IPS-NIHi7 (cell line): ENCODE results near the gene ASTE1.
"Not testable (repeated sequence)": the region's sequence is repeated elsewhere in the genome, so short reads cannot be mapped to it uniquely, and the experiment has no call there.

Source experiments
- DNase-seq: peaks from one replicate; pipeline ENCODE4 v3.0.0; 2012; ENCODE audit warnings: mixed read lengths; ENCODE audit errors: extremely low spot score

Gene ASTE1

DNA sequence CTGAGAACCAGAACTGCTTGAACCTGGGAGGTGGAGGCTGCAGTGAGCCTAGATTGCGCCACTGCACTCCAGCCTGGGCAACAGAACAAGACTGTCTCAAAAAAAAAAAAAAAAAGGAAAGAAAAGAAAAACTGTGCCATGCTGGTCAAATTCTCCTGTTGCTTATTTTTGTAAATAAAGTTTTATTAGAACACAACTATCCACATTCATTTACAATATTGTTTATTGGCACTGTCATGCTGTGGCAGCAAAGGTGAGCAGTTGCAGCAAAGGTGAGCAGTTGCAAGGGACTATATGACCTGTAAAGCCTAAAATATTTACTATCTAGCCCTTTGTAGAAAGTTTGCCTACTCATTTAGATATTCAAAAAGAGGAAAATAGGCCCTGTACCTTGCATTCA is 18.3 kb downstream of the ASTE1 start:
- no peak for DNase-seq

DNA sequence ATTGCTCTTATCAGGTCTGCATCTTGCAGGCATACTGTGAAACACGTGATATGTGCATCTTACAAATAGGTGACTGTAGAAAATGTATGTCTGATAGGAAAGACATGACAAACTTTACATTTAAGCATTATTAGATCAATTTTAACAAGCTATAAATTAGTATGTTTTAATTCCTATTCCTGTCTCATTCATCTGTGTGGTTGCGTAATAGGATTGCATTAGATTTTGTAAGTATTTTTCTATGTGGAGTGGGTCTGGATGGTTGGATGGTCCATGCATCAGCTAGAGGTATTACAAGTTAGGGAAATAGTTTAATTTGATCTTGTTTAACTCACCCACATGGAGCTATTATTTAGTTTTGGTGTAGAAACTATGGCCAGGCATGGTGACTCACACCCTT is 18.8 kb downstream of the ASTE1 start:
- DNase-seq: no peak

DNA sequence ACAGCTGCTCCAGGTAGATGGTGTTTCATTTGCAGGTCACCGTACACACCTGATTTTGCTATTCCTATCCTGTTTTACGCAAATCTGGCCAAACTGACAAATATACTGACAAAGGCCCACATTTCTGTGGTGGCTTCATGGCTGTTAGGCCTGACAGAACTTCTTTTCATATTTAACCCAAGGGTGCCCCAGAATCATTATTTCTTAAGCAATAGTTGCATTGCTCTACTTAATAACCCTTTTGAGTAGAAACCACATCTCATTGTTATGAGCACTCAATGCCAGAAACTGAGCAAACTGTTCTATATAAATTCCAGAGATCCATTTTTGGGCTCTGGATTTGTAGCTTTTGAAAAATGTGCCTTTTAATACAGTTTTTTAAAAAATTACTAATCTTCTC is 19.4 kb downstream of the ASTE1 start:
- no peak for DNase-seq

DNA sequence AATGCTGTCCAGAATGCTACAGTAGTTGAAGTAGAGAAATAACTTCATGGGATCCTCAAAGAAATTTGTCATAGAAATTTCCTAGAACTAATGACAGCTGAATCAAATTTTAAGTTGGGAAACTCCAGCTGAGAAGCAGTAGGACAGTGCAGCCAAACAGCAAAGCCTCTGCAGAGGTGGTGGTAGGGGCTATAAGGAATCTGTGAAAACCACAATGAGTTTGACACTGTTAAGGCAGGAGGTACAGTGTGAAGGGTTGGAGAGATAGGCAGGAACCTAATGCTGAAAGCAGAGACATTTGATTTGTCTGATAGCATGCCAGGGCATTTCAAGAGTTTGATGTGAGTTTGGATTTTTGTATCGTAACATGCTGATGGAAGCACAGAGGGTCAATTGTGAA is 22.0 kb downstream of the ASTE1 start:
- DNase-seq: no peak

DNA sequence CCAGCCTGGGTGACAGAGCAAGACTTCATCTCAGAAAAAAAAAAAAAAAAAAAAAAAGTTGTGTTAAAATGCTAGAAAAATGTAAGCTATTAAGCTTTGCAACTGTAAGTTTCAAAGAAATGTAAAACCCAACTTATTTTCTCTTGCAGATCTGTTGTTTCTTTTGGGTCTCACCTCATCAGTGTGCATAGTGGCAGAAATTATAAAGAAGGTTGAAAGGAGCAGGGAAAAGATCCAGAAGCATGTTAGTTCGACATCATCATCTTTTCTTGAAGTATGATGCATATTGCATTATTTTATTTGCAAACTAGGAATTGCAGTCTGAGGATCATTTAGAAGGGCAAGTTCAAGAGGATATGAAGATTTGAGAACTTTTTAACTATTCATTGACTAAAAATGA is 25.6 kb downstream of the ASTE1 start:
- DNase-seq: no peak

DNA sequence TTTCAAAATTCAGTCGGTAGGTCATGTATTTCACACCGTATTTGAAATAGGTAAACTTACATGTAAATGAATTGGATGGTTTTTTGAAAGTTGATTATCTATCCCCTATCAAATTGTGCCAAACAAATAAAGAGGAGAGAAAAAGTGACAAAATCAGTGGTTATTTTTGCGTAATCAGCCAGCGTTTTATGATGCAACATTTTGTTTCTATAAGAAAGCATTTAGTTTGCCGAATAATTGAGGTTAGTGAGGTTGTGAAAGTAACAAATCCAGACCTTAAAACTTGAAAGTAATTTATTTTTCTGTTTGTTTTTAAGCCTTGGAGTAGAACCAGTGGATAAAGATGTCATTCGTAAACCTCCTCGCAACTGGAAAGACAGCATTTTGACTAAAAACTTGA is 29.3 kb downstream of the ASTE1 start:
- DNase-seq: no peak

DNA sequence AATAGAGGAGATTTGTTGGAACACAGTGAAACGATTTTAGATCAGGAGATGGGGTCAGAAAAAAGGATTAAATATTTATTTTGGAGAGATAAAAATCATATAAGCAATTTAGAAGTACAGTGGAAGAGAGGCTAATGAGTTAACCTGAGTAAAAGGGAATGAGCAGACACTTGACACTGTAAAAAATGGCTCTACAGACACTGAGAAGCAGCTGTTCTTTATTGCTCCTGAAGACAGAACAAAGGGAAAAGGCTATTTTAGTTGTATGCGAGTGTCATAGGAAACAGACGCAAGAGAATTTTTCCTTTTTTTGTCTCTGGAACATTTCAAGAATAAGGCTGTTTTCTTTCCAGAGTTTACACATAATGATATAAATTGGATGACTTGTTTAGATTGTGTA is 34.3 kb downstream of the ASTE1 start:
- no peak for DNase-seq

DNA sequence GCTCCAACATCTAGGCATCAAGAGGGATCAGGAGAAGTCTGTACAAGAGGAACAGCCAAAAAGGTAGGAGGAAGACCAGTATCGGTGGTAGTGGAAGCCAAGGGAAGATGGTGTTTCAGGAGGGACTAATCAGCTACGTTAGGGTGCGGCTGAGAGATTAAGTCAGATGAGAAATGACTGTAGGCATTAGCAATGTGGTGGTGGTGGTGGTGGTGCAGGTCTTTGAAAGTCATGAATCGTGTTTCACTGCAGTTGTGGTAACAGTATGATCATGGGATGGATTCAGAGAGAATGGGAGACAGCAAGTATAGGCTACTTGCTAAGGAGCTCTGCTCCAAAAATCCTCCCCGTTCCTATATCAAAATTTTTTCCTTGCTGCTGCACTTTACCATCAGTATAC is 35.5 kb downstream of the ASTE1 start:
- DNase-seq: no peak

DNA sequence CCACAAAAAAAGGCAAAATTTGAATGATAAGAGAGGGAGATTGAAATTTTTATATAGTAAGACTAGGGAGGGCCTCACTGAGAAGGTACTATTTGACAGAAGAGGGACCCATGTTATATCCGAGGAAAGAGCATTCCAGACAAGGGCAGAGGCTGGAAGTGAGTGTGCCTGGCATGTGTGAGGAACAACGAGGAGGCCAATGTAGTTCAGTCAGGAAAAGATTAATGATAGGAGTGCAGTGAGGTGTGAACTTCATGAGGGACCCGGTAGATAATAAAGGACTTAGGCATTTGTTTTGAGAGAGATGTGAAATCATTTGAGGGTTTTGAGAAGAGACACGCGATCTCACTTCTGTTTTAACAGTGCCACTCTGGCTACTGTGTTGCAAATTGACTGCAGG is 36.3 kb downstream of the ASTE1 start:
- DNase-seq: no peak

DNA sequence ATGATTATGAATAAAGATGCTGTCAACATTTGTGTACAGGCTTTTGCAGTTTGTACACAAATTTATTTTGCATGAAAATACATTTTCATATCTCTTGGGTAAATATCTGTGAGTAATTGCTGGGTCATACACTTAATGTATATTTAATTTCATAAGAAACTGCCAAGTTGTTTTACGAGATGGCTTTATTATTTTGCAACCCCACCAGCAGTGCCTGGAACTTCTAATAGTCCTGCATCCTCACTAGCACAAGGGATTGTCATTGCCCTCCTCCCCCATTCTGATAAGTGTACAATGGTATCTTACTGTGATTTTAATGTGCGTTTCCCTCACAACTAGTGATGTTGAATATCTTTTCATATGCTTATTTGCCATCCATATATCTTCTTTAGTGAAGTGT is 45.2 kb downstream of the ASTE1 start:
- DNase-seq: no peak

DNA sequence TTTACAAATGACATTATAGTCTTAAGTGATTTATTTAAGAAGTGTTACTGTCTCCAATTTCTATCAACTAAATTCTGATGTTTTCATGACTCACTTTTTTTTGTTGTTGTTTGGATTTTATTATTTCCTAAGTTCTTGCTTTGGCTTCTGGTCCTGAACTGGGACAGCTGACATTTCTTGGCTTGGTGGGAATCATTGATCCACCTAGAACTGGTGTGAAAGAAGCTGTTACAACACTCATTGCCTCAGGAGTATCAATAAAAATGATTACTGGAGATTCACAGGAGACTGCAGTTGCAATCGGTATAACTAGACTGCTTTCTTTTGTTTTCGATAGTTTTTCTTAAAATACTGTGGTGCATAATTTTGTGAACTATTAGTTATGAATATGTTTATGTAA is 47.5 kb downstream of the ASTE1 start:
- DNase-seq: no peak

DNA sequence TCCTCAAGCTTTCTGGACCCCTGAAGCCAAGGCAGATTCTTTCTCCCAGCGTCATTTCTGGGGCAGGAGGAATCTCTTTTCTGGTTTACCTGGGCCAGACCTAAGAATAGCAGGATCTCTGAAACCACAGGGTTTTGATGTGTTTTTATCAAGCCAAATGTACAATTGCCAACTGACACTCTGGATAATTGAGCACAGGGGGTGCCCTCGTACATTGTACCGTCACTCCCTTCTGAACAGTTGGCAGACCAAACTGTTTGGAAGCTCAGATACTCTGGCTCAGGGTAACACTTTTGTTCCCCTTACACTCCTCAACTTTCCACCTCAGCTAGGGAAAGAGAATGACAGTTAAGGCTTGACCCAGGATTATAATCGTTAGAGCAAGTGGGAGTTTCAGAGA is 49.9 kb downstream of the ASTE1 start:
- no peak for DNase-seq

DNA sequence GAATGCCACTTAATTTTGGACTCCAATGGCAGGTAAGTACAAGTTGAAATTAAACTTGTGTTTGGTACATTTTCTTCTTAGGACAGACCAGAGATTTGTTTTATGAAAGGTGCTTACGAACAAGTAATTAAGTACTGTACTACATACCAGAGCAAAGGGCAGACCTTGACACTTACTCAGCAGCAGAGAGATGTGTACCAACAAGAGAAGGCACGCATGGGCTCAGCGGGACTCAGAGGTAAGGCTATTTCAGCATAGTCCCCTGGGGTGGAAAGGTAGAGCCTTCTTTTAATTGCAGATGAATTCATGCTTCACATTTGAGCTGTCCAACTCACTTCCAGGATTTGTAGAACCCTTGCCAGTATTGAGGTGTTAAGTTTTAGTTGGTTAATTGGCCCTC is 51.4 kb downstream of the ASTE1 start:
- DNase-seq: no peak

DNA sequence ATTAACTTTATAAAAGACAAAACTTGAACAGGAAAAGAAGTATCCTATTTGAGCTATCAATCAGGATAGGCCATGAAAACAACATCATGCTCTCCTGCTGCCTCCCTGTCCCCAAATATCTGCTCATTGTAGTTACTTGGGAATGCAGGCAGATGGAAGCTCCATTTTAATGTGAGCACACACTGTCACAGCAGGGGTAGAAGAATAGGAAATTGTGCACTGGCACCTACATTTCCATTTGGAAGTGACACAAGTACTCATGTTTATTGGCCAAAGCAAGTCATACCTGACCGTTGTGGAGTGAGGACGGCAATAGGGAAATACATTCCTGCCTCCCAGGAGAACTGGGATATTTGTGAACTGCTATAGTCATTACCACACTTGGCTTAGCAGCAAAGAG is 52.4 kb downstream of the ASTE1 start:
- DNase-seq: no peak

DNA sequence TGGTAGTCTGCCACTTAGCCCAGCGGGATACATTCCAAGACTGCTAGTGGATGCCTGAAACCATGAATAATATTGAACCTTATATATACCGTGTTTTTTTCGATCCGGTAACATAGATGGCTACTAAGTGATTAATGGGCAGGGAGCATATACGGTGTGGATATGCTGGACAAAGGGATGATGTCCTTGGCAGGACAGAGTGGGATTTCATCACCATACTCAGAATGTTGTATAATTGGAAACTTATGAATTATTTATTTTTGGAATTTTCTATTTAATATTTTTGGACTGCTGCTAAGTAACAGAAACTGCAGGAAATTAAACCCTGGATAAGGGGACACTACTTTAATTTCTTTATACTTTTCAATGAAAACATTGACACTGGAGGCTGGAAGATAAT is 53.2 kb downstream of the ASTE1 start:
- no peak for DNase-seq

DNA sequence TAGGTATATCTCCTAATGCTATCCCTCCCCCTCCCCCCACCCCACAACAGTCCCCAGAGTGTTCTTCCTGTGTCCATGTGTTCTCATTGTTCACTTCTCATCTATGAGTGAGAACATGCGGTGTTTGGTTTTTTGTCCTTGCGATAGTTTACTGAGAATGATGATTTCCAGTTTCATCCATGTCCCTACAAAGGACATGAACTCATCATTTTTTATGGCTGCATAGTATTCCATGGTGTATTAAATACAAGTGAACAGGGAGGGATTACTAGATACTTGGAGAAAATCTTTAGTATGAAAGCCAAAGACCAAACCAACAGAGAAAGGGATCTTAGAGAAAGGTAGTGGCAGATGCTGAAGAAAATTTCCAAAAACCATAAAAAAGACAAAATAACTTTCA is 54.0 kb downstream of the ASTE1 start:
- DNase-seq: not testable (repeated sequence)

DNA sequence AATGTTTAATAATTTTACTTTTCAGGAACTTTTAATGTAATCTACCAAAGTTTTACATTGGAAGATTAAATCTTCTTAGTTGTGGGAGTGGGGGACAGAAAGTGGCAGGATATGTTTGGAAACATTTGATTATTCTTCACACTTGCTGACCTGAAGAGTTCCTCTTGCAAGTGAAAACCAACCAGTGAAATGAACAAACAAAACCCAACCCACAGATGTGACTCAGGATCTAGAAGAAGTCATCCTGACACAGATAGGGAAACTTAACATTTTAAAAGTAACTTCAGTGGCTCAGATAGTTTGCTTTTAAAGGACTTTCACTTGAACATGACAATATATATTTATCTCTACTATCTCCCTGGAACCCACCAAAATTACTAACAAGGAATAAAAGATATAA is 55.4 kb downstream of the ASTE1 start:
- no peak for DNase-seq

DNA sequence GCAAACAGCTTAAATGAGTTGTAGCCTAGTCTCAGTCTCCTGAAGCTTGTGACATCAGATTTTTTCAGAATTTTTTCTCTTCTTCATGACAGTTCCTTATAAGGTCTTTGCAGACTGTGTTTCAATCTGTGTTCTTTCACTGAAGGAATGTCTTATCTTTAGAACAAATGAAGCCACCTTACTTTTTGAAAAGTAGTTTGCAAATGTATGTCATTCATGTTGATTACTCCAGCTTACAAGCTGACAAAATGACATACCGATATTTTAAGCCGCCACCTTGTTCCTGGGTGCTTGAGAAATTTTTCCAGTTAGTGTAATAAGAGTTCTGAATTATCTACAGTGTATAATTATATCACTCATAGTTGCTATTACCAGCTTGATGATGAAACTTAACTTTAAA is 57.0 kb downstream of the ASTE1 start:
- DNase-seq: no peak

DNA sequence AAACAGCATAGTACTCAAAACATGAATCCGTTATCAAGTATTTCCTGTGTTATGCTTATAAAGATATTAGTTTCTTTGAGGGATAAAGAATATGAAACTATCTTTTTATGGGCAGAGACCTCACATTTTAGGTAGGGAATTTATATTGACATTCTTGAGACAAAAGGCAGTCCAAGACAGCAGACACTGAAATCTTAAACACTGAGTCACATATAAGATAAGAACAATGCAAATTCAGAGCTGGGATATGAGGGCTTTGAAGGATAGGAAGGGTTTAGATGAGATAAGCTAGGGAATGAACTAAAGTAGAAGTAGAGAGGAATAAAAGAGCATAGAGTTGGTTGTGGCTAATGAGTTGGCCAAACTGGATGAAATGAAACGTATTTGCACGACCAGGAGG is 58.4 kb downstream of the ASTE1 start:
- DNase-seq: no peak

DNA sequence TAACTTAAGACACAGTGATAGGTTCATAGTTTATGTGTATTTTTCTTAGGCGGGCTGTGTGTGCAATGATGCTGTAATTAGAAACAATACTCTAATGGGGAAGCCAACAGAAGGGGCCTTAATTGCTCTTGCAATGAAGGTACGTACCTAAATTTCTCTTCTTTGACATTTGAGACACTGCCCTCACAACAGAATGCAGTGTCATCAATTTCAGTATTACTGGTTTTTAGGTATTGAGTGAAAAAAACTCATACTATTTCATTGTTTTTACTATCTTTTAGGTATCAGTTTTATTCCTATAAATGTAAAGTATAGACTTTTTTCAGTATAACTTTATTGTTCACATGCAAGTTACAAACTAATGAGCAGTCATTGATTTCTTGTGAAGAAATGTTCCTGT is 59.3 kb downstream of the ASTE1 start:
- DNase-seq: no peak

DNA sequence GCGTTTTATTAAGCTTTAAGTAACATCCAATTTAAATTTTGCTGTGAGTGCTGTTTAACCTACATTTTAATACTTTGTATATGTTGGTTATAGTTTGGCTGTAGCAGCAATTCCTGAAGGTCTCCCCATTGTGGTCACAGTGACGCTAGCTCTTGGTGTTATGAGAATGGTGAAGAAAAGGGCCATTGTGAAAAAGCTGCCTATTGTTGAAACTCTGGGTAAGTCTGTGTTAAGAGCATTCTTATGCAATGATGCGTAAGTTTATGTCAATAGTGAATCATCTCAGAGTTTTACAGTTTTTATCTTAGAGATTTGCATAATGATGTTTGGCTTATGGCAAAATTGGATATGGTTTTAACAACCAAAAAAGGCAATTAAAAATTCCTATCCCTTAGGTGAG is 62.7 kb downstream of the ASTE1 start:
- DNase-seq: no peak
